Activated naive CD8-positive, alpha-beta T cell treated with anti-CD3 and anti-CD28 coated beads for 36 hours (primary cell): ENCODE results near the gene KLF14. TPM values are rescaled to one million over a fixed set of nuclear protein-coding genes. Genes with fewer than 3 reads are reported as not detected.
"Not testable (repeated sequence)": the region's sequence is repeated elsewhere in the genome, so short reads cannot be mapped to it uniquely, and the experiment has no call there.

Source experiments
- DNase-seq: peaks from one replicate; pipeline ENCODE4 v3.0.0; 2021
- H3K27ac Mint-ChIP-seq: one replicate; pipeline ENCODE4 v1.8.0; 2022; ENCODE audit warnings: mild to moderate bottlenecking, moderate library complexity, mixed read lengths
- H3K27me3 Mint-ChIP-seq: one replicate; pipeline ENCODE4 v1.8.0; 2022; ENCODE audit warnings: mild to moderate bottlenecking, mixed read lengths
- H3K36me3 Mint-ChIP-seq: one replicate; pipeline ENCODE4 v1.8.0; 2021; ENCODE audit warnings: mild to moderate bottlenecking, mixed read lengths
- H3K4me1 Mint-ChIP-seq: one replicate; pipeline ENCODE4 v1.8.0; 2021; ENCODE audit warnings: mixed read lengths
- H3K4me3 Mint-ChIP-seq: one replicate; pipeline ENCODE4 v1.8.0; 2022; ENCODE audit warnings: mild to moderate bottlenecking, moderate library complexity, mixed read lengths
- H3K9me3 Mint-ChIP-seq: one replicate; pipeline ENCODE4 v1.8.0; 2022; ENCODE audit warnings: mixed read lengths
- total RNA-seq, 2 experiments: library from RNA; stranded (reverse); gene quantifications; one replicate each; pipeline ENCODE4 v1.2.3, GENCODE V29; 2021

The KLF14 gene
- not detected for total RNA-seq

DNA sequence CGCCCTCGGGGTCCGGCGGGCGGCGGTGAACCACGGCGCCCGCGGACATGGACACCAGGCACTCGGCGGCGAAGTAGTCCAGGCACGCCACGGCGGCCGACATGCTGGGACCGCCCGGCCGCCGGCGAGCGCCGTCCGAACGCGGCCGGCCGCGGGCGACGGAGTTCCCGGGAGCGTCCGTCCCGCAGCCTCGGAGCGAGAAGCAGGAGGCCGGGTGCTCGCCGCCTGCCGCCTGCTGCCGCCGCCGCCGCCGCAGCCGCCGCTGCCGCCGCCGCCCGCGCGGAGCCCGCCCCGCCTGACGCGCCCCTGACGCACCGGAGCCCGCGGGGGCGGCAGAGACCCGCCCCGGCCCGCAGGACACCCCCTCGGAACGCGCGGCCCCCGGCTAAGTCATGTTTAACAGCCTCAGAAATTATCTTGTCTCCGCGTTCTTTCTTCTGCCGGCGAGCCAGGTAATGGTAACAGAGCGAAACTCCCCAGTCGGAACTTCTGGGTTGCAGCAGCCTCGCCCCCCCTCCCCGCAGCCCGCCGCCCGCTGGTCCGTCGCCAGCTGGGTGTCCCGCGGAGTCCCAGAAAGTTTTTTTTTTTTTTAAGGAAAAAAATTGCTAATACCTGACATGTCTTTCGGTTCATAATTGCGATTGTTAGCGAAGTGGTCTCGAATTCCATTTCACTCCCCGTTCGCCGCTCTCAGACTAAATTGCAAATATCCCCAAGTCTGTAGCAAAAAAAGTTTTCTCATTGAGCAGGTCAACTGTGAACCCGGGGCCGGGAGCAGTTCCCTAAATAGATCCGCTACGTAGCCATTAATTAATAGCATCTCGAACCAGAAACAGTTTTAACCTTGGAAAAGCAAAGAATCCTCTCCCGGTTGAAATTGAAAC, at the start of gene KLF14:
TSS of gene KLF14 (minus strand) at position 277 of the 884 bp plus-strand sequence. CDS start at position 103, 174 bp downstream.
- H3K27me3 Mint-ChIP-seq = peaks cover 83% of the 10 kb centered on the region
- peaks cover 8% of the 10 kb centered on the region for H3K9me3 Mint-ChIP-seq
- peaks cover 6% of the 10 kb centered on the region for H3K36me3 Mint-ChIP-seq
- peak within 1 kb of the TSS; percentile 79 for H3K4me3 Mint-ChIP-seq
- peak; percentile 62 for DNase-seq
- H3K27ac Mint-ChIP-seq = no peak within 1 kb of the TSS
- H3K4me1 Mint-ChIP-seq = peaks cover 9% of the 10 kb centered on the region

DNA sequence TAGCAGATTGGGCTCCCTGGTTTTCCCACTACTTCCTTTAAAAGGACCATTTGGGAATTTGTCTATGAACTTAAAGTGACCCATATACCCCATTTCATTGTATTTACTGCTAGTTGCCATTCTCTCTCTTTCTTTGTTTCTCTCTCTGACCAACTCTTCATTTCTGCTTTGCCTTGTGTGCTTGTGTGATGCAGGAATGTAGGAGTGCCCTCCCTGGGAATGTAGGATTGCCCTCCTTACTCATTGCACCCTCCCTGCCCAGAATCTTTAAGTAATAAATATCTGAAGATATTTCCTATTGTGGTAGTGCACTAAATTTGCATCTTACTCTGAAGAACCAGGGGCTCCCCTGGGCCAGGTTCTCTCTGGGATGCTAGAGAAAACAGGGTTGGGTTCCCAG, 47.3 kb upstream of the KLF14 start:
- Mint-ChIP-seq H3K27ac (no peak overlapping the region), H3K9me3 (no peaks in the 10 kb centered on the region), H3K36me3 (no peaks in the 10 kb centered on the region), H3K4me1 (no peaks in the 10 kb centered on the region), H3K27me3 (peaks cover 44% of the 10 kb centered on the region), H3K4me3 (no peak overlapping the region)
- no peak for DNase-seq

DNA sequence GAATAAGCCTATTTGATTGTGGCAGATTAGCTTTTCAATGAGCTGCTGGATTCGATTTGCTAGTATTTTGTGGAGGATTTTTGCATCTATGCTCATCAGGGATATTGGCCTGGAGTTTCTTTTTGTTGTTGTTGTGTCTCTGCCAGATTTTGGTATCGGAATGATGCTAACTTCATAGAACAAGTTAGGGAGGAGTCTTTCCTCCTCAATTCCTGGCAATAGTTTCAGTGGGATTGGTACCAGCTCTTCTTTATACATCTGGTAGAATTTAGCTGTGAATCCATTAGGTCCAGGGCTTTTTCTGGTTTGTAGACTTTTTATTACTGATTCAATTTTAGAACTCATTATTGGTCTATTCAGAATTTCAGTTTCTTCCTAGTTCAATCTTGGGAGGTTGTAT, 43.4 kb upstream of the KLF14 start:
- H3K27me3 Mint-ChIP-seq = peaks cover 29% of the 10 kb centered on the region
- H3K4me3 Mint-ChIP-seq = no peak overlapping the region
- no peak for DNase-seq
- no peaks in the 10 kb centered on the region for H3K36me3 Mint-ChIP-seq
- no peaks in the 10 kb centered on the region for H3K4me1 Mint-ChIP-seq
- H3K9me3 Mint-ChIP-seq = peaks cover 6% of the 10 kb centered on the region
- no peak overlapping the region for H3K27ac Mint-ChIP-seq

DNA sequence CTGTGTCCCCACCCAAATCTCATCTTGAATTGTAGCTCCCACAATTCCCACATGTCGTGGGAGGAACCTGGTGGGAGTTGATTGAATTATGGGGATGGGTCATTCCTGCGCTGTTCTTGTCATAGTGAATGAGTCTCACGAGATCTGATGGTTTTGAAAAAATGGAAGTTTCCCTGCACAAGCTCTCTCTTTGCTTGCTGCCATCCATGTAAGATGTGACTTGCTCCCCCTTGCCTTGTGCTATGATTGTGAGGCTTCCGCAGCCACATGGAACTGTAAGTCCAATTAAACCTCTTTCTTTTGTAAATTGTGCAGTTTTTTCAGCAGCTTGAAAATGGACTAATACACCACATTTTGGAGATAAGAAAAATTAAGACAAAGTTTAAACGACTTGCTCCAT, 38.4 kb upstream of the KLF14 start:
- peaks cover 33% of the 10 kb centered on the region for H3K9me3 Mint-ChIP-seq
- not testable (repeated sequence) for H3K4me3 Mint-ChIP-seq, DNase-seq, H3K4me1 Mint-ChIP-seq, H3K27me3 Mint-ChIP-seq, H3K27ac Mint-ChIP-seq, H3K36me3 Mint-ChIP-seq

DNA sequence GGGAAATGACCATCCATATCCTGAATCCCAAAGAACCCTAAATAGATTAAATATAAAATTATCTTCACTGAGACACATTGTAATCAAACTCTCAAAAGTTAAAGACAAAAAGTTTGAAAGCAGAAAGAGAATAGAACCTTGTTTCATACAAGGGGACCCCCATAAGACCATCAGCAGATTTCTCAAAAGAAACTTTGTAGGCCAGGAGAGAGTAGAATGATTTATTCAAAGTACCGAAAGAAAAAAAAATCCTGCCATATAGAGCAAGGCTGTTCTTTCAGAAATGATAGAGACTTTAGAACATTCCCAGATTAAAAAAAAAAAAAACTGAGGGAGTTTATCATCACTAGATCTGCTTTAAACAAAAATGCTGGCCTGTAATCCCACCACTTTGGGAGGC, 34.8 kb upstream of the KLF14 start:
- H3K9me3 Mint-ChIP-seq = peaks cover 38% of the 10 kb centered on the region
- DNase-seq = no peak
- H3K27ac Mint-ChIP-seq = no peak overlapping the region
- H3K4me3 Mint-ChIP-seq = no peak overlapping the region
- no peaks in the 10 kb centered on the region for H3K4me1 Mint-ChIP-seq
- H3K36me3 Mint-ChIP-seq = peaks cover 2% of the 10 kb centered on the region
- peaks cover 22% of the 10 kb centered on the region for H3K27me3 Mint-ChIP-seq

DNA sequence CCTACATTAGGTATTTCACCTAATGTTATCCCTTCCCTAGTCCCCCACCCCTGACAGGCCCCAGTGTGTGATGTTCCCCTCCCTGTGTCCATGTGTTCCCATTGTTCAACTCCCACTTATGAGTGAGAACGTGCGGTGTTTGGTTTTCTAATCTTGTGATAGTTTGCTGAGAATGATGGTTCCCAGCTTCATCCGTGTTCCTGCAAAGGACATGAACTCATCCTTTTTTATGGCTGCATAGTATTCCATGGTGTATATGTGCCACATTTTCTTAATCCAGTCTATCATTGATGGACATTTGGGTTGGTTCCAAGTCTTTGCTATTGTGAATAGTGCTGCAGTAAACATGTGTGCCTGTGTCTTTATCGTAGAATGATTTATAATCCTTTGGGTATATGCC, 30.6 kb upstream of the KLF14 start:
- not testable (repeated sequence) for DNase-seq, H3K4me3 Mint-ChIP-seq, H3K4me1 Mint-ChIP-seq, H3K27ac Mint-ChIP-seq, H3K36me3 Mint-ChIP-seq
- Mint-ChIP-seq H3K27me3 (peaks cover 26% of the 10 kb centered on the region), H3K9me3 (peaks cover 13% of the 10 kb centered on the region)

DNA sequence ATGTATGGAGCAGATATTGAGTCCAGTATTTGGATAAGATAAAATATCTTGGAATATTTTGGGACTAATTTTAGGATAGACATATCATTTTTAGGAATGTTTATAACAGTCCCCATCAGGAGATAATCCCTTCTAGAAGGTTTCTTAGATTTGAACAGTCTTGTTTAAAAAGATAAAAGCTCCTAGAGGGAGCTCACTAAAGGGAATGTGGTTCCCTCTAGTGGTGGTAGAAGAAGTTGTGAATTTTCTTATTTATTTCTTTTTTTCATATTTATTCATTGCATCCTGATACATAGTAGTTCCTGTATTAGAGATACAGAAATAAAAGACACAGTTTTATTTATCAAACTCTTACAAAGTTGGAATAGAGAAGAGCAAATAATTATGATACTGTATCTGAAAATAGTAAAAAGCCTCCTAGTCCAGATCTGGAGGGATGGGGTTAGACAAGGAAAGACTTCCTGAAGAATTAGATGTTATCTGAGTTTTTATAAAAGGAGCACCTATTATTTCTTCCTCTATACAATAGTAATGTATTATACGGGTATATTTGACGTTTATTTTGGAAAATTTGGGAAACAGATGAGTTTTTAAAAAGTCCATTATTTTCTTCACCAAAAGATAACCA, 24.5 kb upstream of the KLF14 start:
- Mint-ChIP-seq H3K4me1 (no peaks in the 10 kb centered on the region), H3K9me3 (no peaks in the 10 kb centered on the region), H3K36me3 (no peaks in the 10 kb centered on the region), H3K27ac (no peak overlapping the region), H3K27me3 (peaks cover 4% of the 10 kb centered on the region), H3K4me3 (no peak overlapping the region)
- DNase-seq = no peak

DNA sequence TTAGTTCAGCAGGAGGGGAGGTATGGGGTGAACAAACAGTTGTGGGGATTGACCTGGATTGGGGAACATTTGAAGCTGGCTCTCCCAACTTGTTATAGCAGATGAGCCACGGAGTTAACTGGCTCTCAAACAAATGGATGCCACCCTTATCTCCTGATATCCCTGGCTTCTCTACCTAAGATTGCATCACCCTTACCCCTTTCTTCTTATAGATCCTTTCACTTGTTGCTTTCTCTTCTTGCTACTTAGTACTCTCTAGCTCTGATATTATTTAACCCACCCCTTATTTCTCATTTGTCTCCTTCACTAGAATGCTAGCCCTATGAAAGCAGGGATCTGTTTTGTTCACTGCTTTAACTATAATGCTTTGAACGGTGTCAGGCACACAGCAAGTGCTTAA, 22.3 kb upstream of the KLF14 start:
- H3K4me3 Mint-ChIP-seq = no peak overlapping the region
- H3K27ac Mint-ChIP-seq = no peak overlapping the region
- DNase-seq = no peak
- H3K27me3 Mint-ChIP-seq = no peaks in the 10 kb centered on the region
- no peaks in the 10 kb centered on the region for H3K9me3 Mint-ChIP-seq
- no peaks in the 10 kb centered on the region for H3K4me1 Mint-ChIP-seq
- no peaks in the 10 kb centered on the region for H3K36me3 Mint-ChIP-seq

DNA sequence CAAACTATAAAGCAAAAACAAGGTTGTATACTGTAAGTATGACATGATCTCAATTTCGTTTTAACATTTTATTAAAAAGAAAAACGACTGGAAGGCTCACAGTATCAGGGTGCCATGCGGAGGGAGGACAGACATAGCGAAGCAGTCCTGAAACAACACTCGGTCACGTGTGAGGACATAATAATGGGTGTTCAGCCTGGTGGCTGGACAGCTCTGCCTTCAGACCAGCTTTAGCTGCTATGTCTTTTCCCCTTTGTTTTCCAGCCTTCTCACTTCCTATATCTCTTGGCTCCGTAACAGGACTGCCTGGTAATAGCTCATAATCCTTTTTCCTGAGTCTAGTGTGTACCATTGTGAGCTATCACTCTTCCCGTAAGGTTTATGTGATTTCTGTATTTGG, 18.4 kb upstream of the KLF14 start:
- Mint-ChIP-seq H3K27ac (no peak overlapping the region), H3K27me3 (peaks cover 4% of the 10 kb centered on the region), H3K36me3 (no peaks in the 10 kb centered on the region), H3K4me3 (no peak overlapping the region), H3K4me1 (no peaks in the 10 kb centered on the region), H3K9me3 (no peaks in the 10 kb centered on the region)
- no peak for DNase-seq

DNA sequence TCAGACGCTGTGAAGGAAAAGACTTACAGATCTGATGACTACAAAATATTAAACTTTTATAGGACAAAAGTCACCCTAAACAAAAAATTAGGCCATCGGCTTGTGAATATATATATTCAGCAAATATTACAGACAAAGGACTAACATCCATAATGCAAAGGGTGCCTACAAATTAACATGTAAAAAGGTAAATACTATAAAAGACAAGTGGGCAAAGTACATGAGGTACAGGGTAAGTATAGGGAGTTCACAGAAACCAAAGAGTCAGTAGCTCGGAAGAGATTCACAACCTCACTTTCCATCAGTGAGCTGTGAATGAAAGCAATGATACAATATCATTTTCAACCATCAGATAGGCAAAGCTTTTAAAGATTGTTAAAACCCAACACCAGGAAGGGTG, 16.7 kb upstream of the KLF14 start:
- Mint-ChIP-seq H3K4me1 (no peaks in the 10 kb centered on the region), H3K9me3 (no peaks in the 10 kb centered on the region), H3K4me3 (no peak overlapping the region), H3K27ac (no peak overlapping the region), H3K27me3 (peaks cover 7% of the 10 kb centered on the region), H3K36me3 (no peaks in the 10 kb centered on the region)
- no peak for DNase-seq

DNA sequence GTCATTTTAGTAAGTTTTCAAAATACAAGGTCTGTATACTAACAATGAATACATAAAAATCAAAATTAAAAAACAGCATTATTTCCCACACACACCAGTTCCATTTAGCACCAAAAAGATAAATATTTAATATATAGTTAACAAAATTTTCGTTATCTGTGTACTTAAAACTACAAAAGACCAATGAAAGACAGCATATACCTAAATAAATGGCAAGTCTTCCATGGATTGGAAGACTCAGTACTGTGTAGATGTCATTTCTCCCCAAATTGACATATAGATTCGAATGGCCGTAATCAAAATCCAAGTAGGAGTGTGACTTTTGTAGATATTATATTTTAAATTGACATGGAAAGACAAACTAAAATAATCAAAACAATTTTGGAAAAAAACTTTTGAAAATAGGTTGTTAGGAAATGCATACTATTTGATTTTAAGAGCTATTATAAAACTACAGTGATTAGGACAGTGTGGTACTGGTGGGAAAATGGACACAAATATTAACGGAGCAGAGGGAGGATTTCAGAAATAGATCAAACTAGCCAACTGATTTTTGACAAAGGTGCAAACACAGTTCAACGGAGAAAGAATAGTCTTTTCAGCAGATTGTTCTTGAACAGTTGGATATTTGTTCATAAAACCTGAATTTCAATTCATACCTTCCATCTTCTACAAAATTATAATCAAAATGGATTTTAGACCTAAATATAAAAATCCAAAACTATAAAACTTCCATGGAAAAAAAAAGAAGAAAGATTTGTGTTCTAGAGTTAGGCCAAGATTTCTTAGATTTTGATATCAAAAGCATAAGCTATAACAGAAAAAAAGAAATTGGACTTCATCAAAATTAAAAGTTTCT, 14.8 kb upstream of the KLF14 start:
- no peaks in the 10 kb centered on the region for H3K36me3 Mint-ChIP-seq

DNA sequence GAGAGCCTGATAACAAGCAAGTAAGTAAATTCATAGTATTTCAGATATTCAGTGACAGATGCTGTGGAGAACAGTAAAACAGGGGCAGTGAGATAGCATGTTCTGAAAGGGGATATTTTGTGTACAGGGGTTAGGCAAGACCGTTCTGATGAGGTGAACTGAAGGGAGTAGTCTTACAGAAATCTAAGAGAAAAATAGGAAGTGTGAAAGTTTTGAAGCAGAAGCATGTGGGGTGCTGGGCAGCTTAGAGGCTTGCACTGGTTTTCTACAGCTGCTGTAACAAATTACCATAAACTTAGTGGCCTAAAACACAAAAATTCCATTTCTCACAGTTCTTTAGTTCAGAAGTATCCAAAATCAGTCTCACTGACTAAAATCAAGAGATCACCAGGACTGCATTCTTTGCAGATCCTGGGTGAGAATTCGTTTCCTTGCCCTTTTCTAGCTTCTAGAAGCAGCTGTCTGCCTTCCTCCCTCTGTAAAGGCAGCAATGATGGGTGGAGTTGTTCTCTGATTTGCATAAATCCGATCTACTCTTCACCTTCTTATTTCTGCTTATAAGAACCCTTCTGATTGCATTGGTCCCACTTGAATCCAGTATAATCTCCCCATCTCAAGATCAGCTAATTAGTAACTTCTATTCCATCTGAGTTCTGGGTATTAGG, 7.5 kb upstream of the KLF14 start:
- Mint-ChIP-seq H3K4me3 (no peak overlapping the region), H3K27ac (no peak overlapping the region), H3K36me3 (no peaks in the 10 kb centered on the region), H3K9me3 (no peaks in the 10 kb centered on the region), H3K4me1 (no peaks in the 10 kb centered on the region), H3K27me3 (peaks cover 45% of the 10 kb centered on the region)
- no peak for DNase-seq

More for the DNA sequence above, 14.8 kb upstream of the KLF14 start:
- Mint-ChIP-seq H3K27me3 (peaks cover 23% of the 10 kb centered on the region), H3K9me3 (no peaks in the 10 kb centered on the region), H3K27ac (no peak overlapping the region), H3K4me3 (no peak overlapping the region), H3K4me1 (no peaks in the 10 kb centered on the region)
- DNase-seq = no peak

DNA sequence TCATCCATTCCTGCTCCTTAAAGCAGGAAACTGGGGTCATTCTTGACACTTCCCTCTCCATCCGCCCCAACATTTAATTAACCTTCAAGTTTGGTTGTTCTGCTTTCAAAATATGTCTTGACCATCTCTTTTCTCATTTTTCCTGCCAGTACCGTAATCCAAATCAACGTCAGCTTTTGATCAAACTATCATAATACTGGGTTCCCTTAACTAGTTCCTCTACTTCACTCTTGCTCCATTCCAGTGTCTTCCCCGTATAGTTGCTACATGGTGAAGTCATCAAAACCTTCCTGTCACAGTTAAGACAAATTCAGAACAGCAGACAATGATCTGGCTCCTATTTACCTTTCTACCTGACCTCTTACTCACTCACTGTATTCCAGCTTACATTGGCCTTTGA, 6.6 kb upstream of the KLF14 start:
- no peak for DNase-seq
- H3K9me3 Mint-ChIP-seq = no peaks in the 10 kb centered on the region
- no peaks in the 10 kb centered on the region for H3K36me3 Mint-ChIP-seq
- H3K4me3 Mint-ChIP-seq = no peak overlapping the region
- H3K27me3 Mint-ChIP-seq = peaks cover 54% of the 10 kb centered on the region
- no peaks in the 10 kb centered on the region for H3K4me1 Mint-ChIP-seq
- no peak overlapping the region for H3K27ac Mint-ChIP-seq

DNA sequence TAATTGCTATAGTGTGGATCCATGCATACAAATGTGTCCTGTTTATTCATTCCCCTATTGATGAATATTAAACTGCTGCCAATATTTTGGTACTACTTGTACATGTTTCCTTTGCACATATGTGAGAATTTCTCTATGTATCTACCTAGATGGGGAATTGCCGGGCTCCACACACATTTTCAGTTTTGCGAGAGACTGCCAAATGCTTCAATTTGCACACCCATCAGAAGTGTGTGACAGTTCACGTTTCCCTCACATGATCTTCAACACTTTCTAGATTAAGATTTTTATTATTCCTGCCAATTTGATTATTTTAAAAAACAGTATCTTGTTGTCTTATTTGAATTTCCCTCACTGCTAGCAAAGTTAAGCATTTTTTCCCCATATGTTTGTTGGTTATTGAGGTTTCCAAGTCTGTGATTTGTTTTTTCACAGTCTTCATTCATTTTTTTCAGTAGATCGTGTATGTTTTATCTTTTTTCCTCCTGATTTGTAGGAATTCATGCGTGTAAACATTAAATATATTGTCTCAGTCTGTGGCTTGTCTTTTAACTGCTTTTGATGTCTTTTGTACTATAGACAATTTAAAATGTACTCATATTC, 2.4 kb upstream of the KLF14 start:
- no peak for DNase-seq
- Mint-ChIP-seq H3K27me3 (peaks cover 63% of the 10 kb centered on the region), H3K9me3 (peaks cover 7% of the 10 kb centered on the region), H3K4me3 (no peak overlapping the region), H3K27ac (no peak overlapping the region), H3K4me1 (peaks cover 9% of the 10 kb centered on the region), H3K36me3 (peaks cover 6% of the 10 kb centered on the region)
